B cell (primary cell): ENCODE measurements around the gene UBQLN3. TPM values are rescaled to one million over a fixed set of nuclear protein-coding genes. Genes with fewer than 3 reads are reported as not detected.
A peak's percentile ranks its signal among the peaks of the same experiment; 100 is the strongest.

ENCODE experiments used
- ATAC-seq: fragments of 200-7000 bp; cut with Tn5 transposase; one replicate; pipeline ENCODE4 v1.10.0; 2021; ENCODE audit warnings: low read depth, mild to moderate bottlenecking, moderate number of reproducible peaks, moderate library complexity
- CTCF ChIA-PET: fragments of 350-600 bp; sonication (Branson Sonifier 250); formaldehyde crosslinking; loops from one replicate; lab custom pipeline; 2021; ENCODE audit warnings: antibody characterized with exemption, inconsistent platforms; lab: Charles Lee
- POLR2A ChIA-PET: fragments of 350-600 bp; sonication (Branson Sonifier 250); formaldehyde crosslinking; loops from one replicate; lab custom pipeline; 2021; ENCODE audit warnings: antibody characterized with exemption; lab: Charles Lee
- DNase-seq: peaks from one replicate; pipeline ENCODE4 v3.0.0; 2013
- H2AFZ ChIP-seq: 2 replicates; pipeline ENCODE4 v1.6.1; 2012; ENCODE audit warnings: mild to moderate bottlenecking, low read depth, low read length; ENCODE audit not compliant: insufficient read depth, poor library complexity, severe bottlenecking
- H3K27ac ChIP-seq, 2 donors: 1 replicate in 1 of 2; 2 replicates in 1 of 2; pipeline ENCODE4 v1.5.1; 2012 to 2013; ENCODE audit warnings: low read length in 2 of 2, mild to moderate bottlenecking in 2 of 2, moderate library complexity in 1 of 2
- H3K27me3 ChIP-seq, 4 experiments: fragments of 200-600 bp in 1 of 4; sonication (generic) in 1 of 4; replicated peaks in 1 of 4; 1 replicate in 2 of 4; 2 replicates in 2 of 4; pipeline versions ENCODE4 v1.6.1 to v1.7.0; 2013 to 2016; ENCODE audit warnings: low read length in 3 of 4, mild to moderate bottlenecking in 2 of 4, mixed read lengths in 1 of 4, moderate library complexity in 1 of 4; ENCODE audit not compliant: insufficient read depth in 4 of 4, control insufficient read depth in 3 of 4; ENCODE audit errors: control extremely low read depth in 1 of 4
- H3K36me3 ChIP-seq, 2 experiments: replicated peaks in 1 of 2; 1 replicate in 1 of 2; 2 replicates in 1 of 2; pipeline versions ENCODE4 v1.6.1 to v1.7.1; 2013; ENCODE audit warnings: low read length in 1 of 2; ENCODE audit not compliant: insufficient read depth in 2 of 2, control insufficient read depth in 1 of 2; ENCODE audit errors: control extremely low read depth in 1 of 2, extremely low read depth in 1 of 2
- H3K4me1 ChIP-seq, 2 donors: fragments of 200-600 bp in 1 of 2; sonication (generic) in 1 of 2; 1 replicate in 1 of 2; 2 replicates in 1 of 2; pipeline versions ENCODE4 v1.5.1 to v1.6.1; 2013 to 2017; ENCODE audit warnings: low read length in 2 of 2; ENCODE audit not compliant: control insufficient read depth in 2 of 2, insufficient read depth in 2 of 2
- H3K4me2 ChIP-seq: replicated peaks from 2 replicates; pipeline ENCODE3; 2012; ENCODE audit warnings: mild to moderate bottlenecking, low read depth, low read length; ENCODE audit not compliant: poor library complexity, severe bottlenecking
- H3K4me3 ChIP-seq, 5 experiments: fragments of 200-600 bp in 1 of 5; sonication (generic) in 1 of 5; 1 replicate in 3 of 5; 2 replicates in 2 of 5; pipeline versions ENCODE4 v1.5.1 to v1.7.0; 2011 to 2016; ENCODE audit warnings: low read length in 4 of 5, mild to moderate bottlenecking in 4 of 5, low read depth in 2 of 5, control low read depth in 1 of 5, moderate library complexity in 1 of 5; ENCODE audit not compliant: insufficient read depth in 1 of 5; ENCODE audit errors: control extremely low read depth in 1 of 5, extremely low read depth in 1 of 5
- H3K79me2 ChIP-seq: fragments of 200-600 bp; sonication (generic); one replicate; pipeline ENCODE4 v1.6.0; 2016; ENCODE audit warnings: low read length; ENCODE audit not compliant: control insufficient read depth, insufficient read depth
- H3K9ac ChIP-seq: fragments of 200-600 bp; sonication (generic); 2 replicates; pipeline ENCODE4 v1.6.1; 2017; ENCODE audit warnings: mild to moderate bottlenecking, low read length, moderate library complexity
- H3K9me3 ChIP-seq, 3 donors: one replicate each; pipeline versions ENCODE4 v1.6.1 to v1.7.1; 2013; ENCODE audit warnings: low read length in 2 of 3; ENCODE audit not compliant: control insufficient read depth in 2 of 3, insufficient read depth in 1 of 3; ENCODE audit errors: control extremely low read depth in 1 of 3
- H4K20me1 ChIP-seq: 2 replicates; pipeline ENCODE4 v1.6.0; 2012; ENCODE audit warnings: mild to moderate bottlenecking, low read length; ENCODE audit not compliant: insufficient read depth, control insufficient read depth, poor library complexity, severe bottlenecking
- H3K27ac Mint-ChIP-seq: one replicate; pipeline ENCODE4 v1.8.0; 2021; ENCODE audit warnings: mixed read lengths
- H3K27me3 Mint-ChIP-seq: one replicate; pipeline ENCODE4 v1.8.0; 2021; ENCODE audit warnings: mixed read lengths
- H3K4me1 Mint-ChIP-seq: one replicate; pipeline ENCODE4 v1.8.0; 2021; ENCODE audit warnings: mixed read lengths
- H3K4me3 Mint-ChIP-seq: one replicate; pipeline ENCODE4 v1.8.0; 2021; ENCODE audit warnings: mixed read lengths
- H3K9me3 Mint-ChIP-seq: one replicate; pipeline ENCODE4 v1.8.0; 2022; ENCODE audit warnings: mixed read lengths; ENCODE audit not compliant: insufficient read depth
- EZH2 ChIP-seq: IDR thresholded peaks from 2 replicates; pipeline ENCODE4 v1.6.1; 2012; ENCODE audit warnings: borderline replicate concordance, low read depth, mild to moderate bottlenecking, moderate library complexity, low read length; ENCODE audit not compliant: insufficient read depth, poor library complexity, severe bottlenecking
- WGBS: methylation state at CpG from one replicate; pipeline ENCODE4 v1.1.5; 2013; ENCODE audit warnings: missing lambda C conversion rate; ENCODE audit not compliant: insufficient coverage; 5-methylcytosine and 5-hydroxymethylcytosine counted together
- intact Hi-C: fragments of 100-400 bp; cut with micrococcal nuclease; formaldehyde crosslinking; loops from one replicate; pipeline ENCODE4 v1.10.0; 2022
- polyA plus RNA-seq: library from polyadenylated mRNA; depleted of rRNA; stranded (reverse); fragments of >200 nt; gene quantifications from 2 replicates; pipeline ENCODE4 v1.2.3, GENCODE V29; 2012
- total RNA-seq, 2 donors: library from RNA; stranded (reverse); fragments of 120-200 nt in 1 of 2; gene quantifications; 1 replicate in 1 of 2; 2 replicates in 1 of 2; pipeline versions ENCODE4 v1.2.3 to v1.2.4, GENCODE V29; 2013 to 2022
- TF ChIP-seq, protein P1 (sequence below): fragments of 200-600 bp; IDR thresholded peaks from one replicate; pipeline ENCODE4 v1.8.0; 2022; ENCODE audit warnings: antibody characterized with exemption, mild to moderate bottlenecking

UBQLN3 gene
- total and polyA plus RNA-seq, 2 donors (not counting 1 experiment from before 2014, with no cell fraction given) = 0.59 TPM; not detected in 1

DNA sequence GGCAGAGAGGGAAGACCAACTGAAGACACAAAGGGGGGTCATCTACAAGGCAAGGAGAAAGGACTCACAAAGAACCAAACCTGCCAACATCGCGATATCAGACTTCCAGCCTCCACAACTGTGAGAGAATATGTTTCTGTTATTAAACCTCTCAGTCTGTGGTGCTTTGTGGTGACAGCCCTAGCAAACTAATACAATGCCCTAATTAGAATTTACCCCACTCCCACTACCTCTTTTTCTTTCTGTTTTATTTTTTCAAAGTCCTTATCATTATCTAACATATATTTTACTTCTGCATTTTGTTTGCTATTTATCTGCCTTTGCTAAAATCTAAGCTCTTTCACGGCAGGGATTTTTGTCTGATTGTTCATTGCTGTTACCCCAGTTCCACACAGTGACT is 23.8 kb downstream of the UBQLN3 start:
- H3K9ac ChIP-seq = no peak overlapping the region
- POLR2A ChIA-PET = no interaction called here
- no peaks in the 10 kb centered on the region for H3K27me3 ChIP-seq
- intact Hi-C loops = no loop called here
- H3K27me3 Mint-ChIP-seq = peaks cover under 1% of the 10 kb centered on the region
- no peaks in the 10 kb centered on the region for H3K9me3 Mint-ChIP-seq
- H3K27ac Mint-ChIP-seq = no peak overlapping the region
- H3K4me2 ChIP-seq = no peak overlapping the region
- CTCF ChIA-PET = no interaction called here
- H2AFZ ChIP-seq = no peak overlapping the region
- H3K27ac ChIP-seq = no peak overlapping the region
- ATAC-seq (no peak), DNase-seq (no peak)
- H3K4me1 Mint-ChIP-seq = no peaks in the 10 kb centered on the region
- H3K9me3 ChIP-seq = no peaks in the 10 kb centered on the region
- H3K4me3 Mint-ChIP-seq = no peak overlapping the region
- no peak for TF ChIP-seq EZH2
- TF ChIP-seq, protein P1, sequence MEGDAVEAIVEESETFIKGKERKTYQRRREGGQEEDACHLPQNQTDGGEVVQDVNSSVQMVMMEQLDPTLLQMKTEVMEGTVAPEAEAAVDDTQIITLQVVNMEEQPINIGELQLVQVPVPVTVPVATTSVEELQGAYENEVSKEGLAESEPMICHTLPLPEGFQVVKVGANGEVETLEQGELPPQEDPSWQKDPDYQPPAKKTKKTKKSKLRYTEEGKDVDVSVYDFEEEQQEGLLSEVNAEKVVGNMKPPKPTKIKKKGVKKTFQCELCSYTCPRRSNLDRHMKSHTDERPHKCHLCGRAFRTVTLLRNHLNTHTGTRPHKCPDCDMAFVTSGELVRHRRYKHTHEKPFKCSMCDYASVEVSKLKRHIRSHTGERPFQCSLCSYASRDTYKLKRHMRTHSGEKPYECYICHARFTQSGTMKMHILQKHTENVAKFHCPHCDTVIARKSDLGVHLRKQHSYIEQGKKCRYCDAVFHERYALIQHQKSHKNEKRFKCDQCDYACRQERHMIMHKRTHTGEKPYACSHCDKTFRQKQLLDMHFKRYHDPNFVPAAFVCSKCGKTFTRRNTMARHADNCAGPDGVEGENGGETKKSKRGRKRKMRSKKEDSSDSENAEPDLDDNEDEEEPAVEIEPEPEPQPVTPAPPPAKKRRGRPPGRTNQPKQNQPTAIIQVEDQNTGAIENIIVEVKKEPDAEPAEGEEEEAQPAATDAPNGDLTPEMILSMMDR = no peak
- 0% methylated on average over 1 of the region's 3 CpGs for WGBS
- no peak overlapping the region for H3K4me3 ChIP-seq
- no peaks in the 10 kb centered on the region for H3K36me3 ChIP-seq
- no peaks in the 10 kb centered on the region for H3K79me2 ChIP-seq
- H4K20me1 ChIP-seq = no peaks in the 10 kb centered on the region
- no peaks in the 10 kb centered on the region for H3K4me1 ChIP-seq

DNA sequence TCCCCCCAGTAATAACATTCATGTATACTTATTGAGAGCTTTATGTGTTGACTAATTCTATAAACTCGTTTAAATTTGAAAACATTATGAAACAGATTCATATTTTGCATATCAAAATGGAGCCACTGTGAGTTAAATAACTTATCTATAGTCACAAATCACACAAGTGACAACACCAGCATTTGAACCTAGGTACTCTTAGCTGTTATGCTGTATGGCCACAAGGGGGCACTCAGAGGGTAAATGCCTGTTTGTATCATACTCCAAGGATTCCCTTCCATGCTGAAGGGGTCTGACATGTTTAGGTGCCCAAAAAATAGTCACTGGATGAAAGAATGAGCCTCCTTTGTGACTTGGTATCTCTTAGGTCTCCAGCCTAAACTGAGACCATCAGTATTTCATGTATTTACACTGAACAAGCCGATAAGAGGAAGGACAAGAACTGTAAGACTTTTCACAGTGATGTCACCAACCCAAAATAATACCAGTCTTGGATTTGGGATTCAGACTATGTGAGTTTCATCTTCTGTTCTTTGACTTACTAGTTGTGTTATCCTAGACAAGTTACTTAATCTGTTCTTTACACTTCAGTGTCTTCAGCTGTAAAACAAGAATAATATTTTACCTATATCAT is 33.5 kb downstream of the UBQLN3 start:
- 100% methylated on average over 1 of the region's 2 CpGs for WGBS
- H3K9me3 Mint-ChIP-seq = no peaks in the 10 kb centered on the region
- no peak overlapping the region for H3K4me3 Mint-ChIP-seq
- POLR2A ChIA-PET = no interaction called here
- H3K4me2 ChIP-seq = no peak overlapping the region
- no peaks in the 10 kb centered on the region for H3K79me2 ChIP-seq
- no peak overlapping the region for H3K27ac ChIP-seq
- DNase-seq (peak; percentile 50), ATAC-seq (no peak)
- H3K36me3 ChIP-seq = no peaks in the 10 kb centered on the region
- H4K20me1 ChIP-seq = no peaks in the 10 kb centered on the region
- H3K27ac Mint-ChIP-seq = no peak overlapping the region
- H3K9ac ChIP-seq = no peak overlapping the region
- no peaks in the 10 kb centered on the region for H3K4me1 Mint-ChIP-seq
- H3K4me1 ChIP-seq = no peaks in the 10 kb centered on the region
- H3K9me3 ChIP-seq = peaks cover 0 to 1% (median 0%) of the 10 kb centered on the region in 3 donors
- H3K4me3 ChIP-seq = no peak overlapping the region
- peaks cover 4% of the 10 kb centered on the region for H3K27me3 Mint-ChIP-seq
- no peaks in the 10 kb centered on the region for H3K27me3 ChIP-seq
- no peak for TF ChIP-seq EZH2
- TF ChIP-seq, protein P1 = peak; percentile 87
- no peak overlapping the region for H2AFZ ChIP-seq
- intact Hi-C loops = loop anchor here (1.0 to 10.0 kb wide), 2 partner anchors 238 to 332 kb away; partner anchors contain the start of gene OR52N2
- CTCF ChIA-PET = interaction anchor here (0.9 to 3.4 kb wide), 13 partner anchors 8 to 849 kb away, joined by 3 to 25 read pairs (median 4); partner anchors contain the start of genes OR51D1 and OR52N2
